ENCODE data around the gene ANK2.

DNA sequence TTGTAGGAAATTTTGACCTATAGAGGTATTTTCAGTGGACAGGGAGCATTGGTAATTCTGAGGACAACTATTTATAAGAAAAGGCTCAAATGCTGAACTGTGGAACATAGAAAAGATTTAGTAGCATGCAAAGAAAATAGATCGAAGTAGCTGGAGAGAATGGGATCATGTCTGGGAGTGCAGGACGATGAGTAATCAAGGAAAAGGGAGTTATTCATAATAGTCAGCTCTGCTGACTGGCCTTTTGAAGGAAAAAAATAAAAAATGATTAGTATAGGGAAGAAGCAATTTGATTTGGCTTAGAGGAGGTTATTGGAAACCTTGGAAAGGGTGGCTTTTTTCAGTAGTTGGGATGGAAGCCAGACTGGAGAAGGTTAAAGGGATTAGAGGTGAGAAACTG lies 22.9 kb upstream of the ANK2 start:
- TF ChIP-seq CTCF (CRISPR knock-in tag; IDR thresholded peaks at IDR 0.05): no peak
- TF ChIP-seq YY1 (IDR thresholded peaks at IDR 0.05; ENCODE audit: insufficient read depth, insufficient replicate concordance, low read depth, low read length): no peak
- no peak for TF ChIP-seq ZFP37 (CRISPR knock-in tag; IDR thresholded peaks at IDR 0.05; ENCODE audit: borderline replicate concordance)
- TF ChIP-seq CEBPB (IDR thresholded peaks at IDR 0.05; ENCODE audit: borderline replicate concordance, low read depth, low read length): no peak
- TF ChIP-seq, protein P1, sequence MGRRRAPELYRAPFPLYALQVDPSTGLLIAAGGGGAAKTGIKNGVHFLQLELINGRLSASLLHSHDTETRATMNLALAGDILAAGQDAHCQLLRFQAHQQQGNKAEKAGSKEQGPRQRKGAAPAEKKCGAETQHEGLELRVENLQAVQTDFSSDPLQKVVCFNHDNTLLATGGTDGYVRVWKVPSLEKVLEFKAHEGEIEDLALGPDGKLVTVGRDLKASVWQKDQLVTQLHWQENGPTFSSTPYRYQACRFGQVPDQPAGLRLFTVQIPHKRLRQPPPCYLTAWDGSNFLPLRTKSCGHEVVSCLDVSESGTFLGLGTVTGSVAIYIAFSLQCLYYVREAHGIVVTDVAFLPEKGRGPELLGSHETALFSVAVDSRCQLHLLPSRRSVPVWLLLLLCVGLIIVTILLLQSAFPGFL (CRISPR knock-in tag; IDR thresholded peaks at IDR 0.05): no peak
- TF ChIP-seq CBX2 (IDR thresholded peaks at IDR 0.05; ENCODE audit: low read depth, low read length): no peak
- no peak for TF ChIP-seq CBX2 (CRISPR knock-in tag; IDR thresholded peaks at IDR 0.05; ENCODE audit: low read depth)
- no peak for TF ChIP-seq ELF1 (CRISPR knock-in tag; IDR thresholded peaks at IDR 0.05)
- TF ChIP-seq ETV5 (CRISPR knock-in tag; IDR thresholded peaks at IDR 0.05; ENCODE audit: borderline replicate concordance): no peak
